H1 (cell line): ENCODE data around the gene MOK. TPM values are rescaled to one million over a fixed set of nuclear protein-coding genes. Genes with fewer than 3 reads are reported as not detected.
A peak's percentile ranks its signal among the peaks of the same experiment; 100 is the strongest.

Experiments
- CTCF ChIA-PET: fragments of 300-600 bp; sonication (Branson Sonifier 250); formaldehyde crosslinking; loops from one replicate; lab custom pipeline; 2021; ENCODE audit not compliant: partially characterized antibody; lab: Charles Lee
- POLR2A ChIA-PET: fragments of 300-600 bp; sonication (Branson Sonifier 250); formaldehyde crosslinking; loops from one replicate; lab custom pipeline; 2021; ENCODE audit warnings: inconsistent platforms; ENCODE audit not compliant: partially characterized antibody; lab: Charles Lee
- DNase-seq, 2 experiments: peaks; one replicate each; pipeline versions ENCODE4 v3.0.0 to v3.0.0-alpha.2; 2010 to 2022; ENCODE audit warnings: low spot score in 2 of 2, low read depth in 1 of 2, mixed read lengths in 1 of 2
- FAIRE-seq: peaks from 2 replicates; lab custom pipeline; 2011; peaks lifted over from hg19 to GRCh38; lab: Jason Lieb, UNC
- H2AFZ ChIP-seq: 2 replicates; pipeline ENCODE4 v1.8.1; 2012; ENCODE audit warnings: low read length, inconsistent platforms
- H2AK5ac ChIP-seq: 2 replicates; pipeline ENCODE4 v1.6.1; 2013; ENCODE audit warnings: low read depth, low read length
- H2BK120ac ChIP-seq: replicated peaks from 2 replicates; pipeline ENCODE3; 2013; ENCODE audit warnings: low read depth, low read length, inconsistent platforms
- H2BK12ac ChIP-seq: 2 replicates; pipeline ENCODE4 v1.6.1; 2013; ENCODE audit warnings: low read depth, low read length
- H2BK15ac ChIP-seq: 2 replicates; pipeline ENCODE4 v1.6.1; 2013; ENCODE audit warnings: low read length
- H2BK20ac ChIP-seq: 2 replicates; pipeline ENCODE4 v1.6.1; 2013; ENCODE audit warnings: low read length
- H2BK5ac ChIP-seq: 2 replicates; pipeline ENCODE4 v1.6.1; 2013; ENCODE audit warnings: low read depth, low read length
- H3K14ac ChIP-seq: 2 replicates; pipeline ENCODE4 v1.6.1; 2013; ENCODE audit warnings: inconsistent platforms; ENCODE audit not compliant: insufficient read length
- H3K18ac ChIP-seq: 2 replicates; pipeline ENCODE4 v1.6.1; 2013; ENCODE audit warnings: low read length; ENCODE audit errors: extremely low read depth
- H3K23ac ChIP-seq: 2 replicates; pipeline ENCODE4 v1.6.1; 2013; ENCODE audit warnings: inconsistent platforms; ENCODE audit not compliant: insufficient read length
- H3K23me2 ChIP-seq: 2 replicates; pipeline ENCODE4 v1.6.1; 2013; ENCODE audit warnings: low read depth, low read length
- H3K27ac ChIP-seq: 2 replicates; pipeline ENCODE4 v1.6.1; 2011; ENCODE audit warnings: low read depth, low read length, inconsistent platforms
- H3K27me3 ChIP-seq, 4 experiments: replicated peaks in 1 of 4; 1 replicate in 1 of 4; 2 replicates in 3 of 4; pipeline versions ENCODE4 v1.6.1 to v1.8.1; 2011 to 2013; ENCODE audit warnings: low read length in 3 of 4, mild to moderate bottlenecking in 3 of 4, inconsistent platforms in 2 of 4, mixed read lengths in 2 of 4, moderate library complexity in 1 of 4; ENCODE audit not compliant: control insufficient read depth in 3 of 4, insufficient read depth in 3 of 4; ENCODE audit errors: extremely low read depth in 1 of 4
- H3K36me3 ChIP-seq, 4 experiments: 2 replicates each; pipeline versions ENCODE4 v1.6.1 to v1.8.1; 2011 to 2013; ENCODE audit warnings: mild to moderate bottlenecking in 4 of 4, low read length in 3 of 4, moderate library complexity in 2 of 4, control low read depth in 1 of 4, inconsistent platforms in 1 of 4; ENCODE audit not compliant: insufficient read depth in 4 of 4, control insufficient read depth in 2 of 4
- H3K4ac ChIP-seq: replicated peaks from 2 replicates; pipeline ENCODE3; 2013; ENCODE audit warnings: low read length, low read depth, mixed read lengths, inconsistent platforms; ENCODE audit not compliant: insufficient read length
- H3K4me1 ChIP-seq, 4 experiments: replicated peaks in 1 of 4; 1 replicate in 1 of 4; 2 replicates in 3 of 4; pipeline versions ENCODE4 v1.6.1 to v1.8.1; 2011 to 2013; ENCODE audit warnings: low read length in 3 of 4, inconsistent platforms in 2 of 4, mixed read lengths in 1 of 4; ENCODE audit not compliant: insufficient read depth in 4 of 4, control insufficient read depth in 3 of 4
- H3K4me2 ChIP-seq, 2 experiments: 2 replicates each; pipeline versions ENCODE4 v1.6.1 to v1.8.1; 2011 to 2013; ENCODE audit warnings: low read depth in 2 of 2, low read length in 2 of 2, control low read depth in 1 of 2, inconsistent platforms in 1 of 2, mild to moderate bottlenecking in 1 of 2; ENCODE audit not compliant: insufficient read depth in 1 of 2
- H3K4me3 ChIP-seq, 4 experiments: fragments of 200-600, 300-600 bp in 1 of 4; sonication (generic), shearing (Covaris generic), sonication (Bioruptor Twin) in 1 of 4; 2 replicates each; pipeline versions ENCODE4 v1.5.1 to v1.8.1; 2011 to 2016; ENCODE audit warnings: low read length in 4 of 4, low read depth in 3 of 4, control low read depth in 2 of 4, inconsistent platforms in 2 of 4, mild to moderate bottlenecking in 2 of 4, mixed read lengths in 1 of 4, moderate library complexity in 1 of 4; ENCODE audit not compliant: insufficient read depth in 2 of 4; ENCODE audit errors: extremely low read depth in 1 of 4
- H3K56ac ChIP-seq: replicated peaks from 2 replicates; pipeline ENCODE3; 2013; ENCODE audit warnings: low read depth, mild to moderate bottlenecking, mixed read lengths, low read length, inconsistent platforms; ENCODE audit not compliant: insufficient read length
- H3K79me1 ChIP-seq: 2 replicates; pipeline ENCODE4 v1.6.1; 2013; ENCODE audit warnings: low read depth, low read length, control low read depth
- H3K79me2 ChIP-seq, 2 experiments: 2 replicates each; pipeline versions ENCODE4 v1.6.1 to v1.8.1; 2012 to 2013; ENCODE audit warnings: low read length in 2 of 2, mild to moderate bottlenecking in 2 of 2, inconsistent platforms in 1 of 2; ENCODE audit not compliant: insufficient read depth in 2 of 2, control insufficient read depth in 1 of 2
- H3K9ac ChIP-seq, 4 experiments: replicated peaks in 1 of 4; 1 replicate in 1 of 4; 2 replicates in 3 of 4; pipeline versions ENCODE4 v1.6.1 to v1.8.1; 2011 to 2013; ENCODE audit warnings: low read depth in 3 of 4, low read length in 3 of 4, control low read depth in 2 of 4, mild to moderate bottlenecking in 2 of 4, moderate library complexity in 2 of 4, inconsistent platforms in 1 of 4; ENCODE audit errors: extremely low read depth in 1 of 4
- H3K9me3 ChIP-seq, 2 experiments: 2 replicates each; pipeline versions ENCODE4 v1.6.1 to v1.8.1; 2012 to 2013; ENCODE audit warnings: mild to moderate bottlenecking in 2 of 2, moderate library complexity in 2 of 2, control low read depth in 1 of 2, inconsistent platforms in 1 of 2, low read depth in 1 of 2, low read length in 1 of 2, mixed read lengths in 1 of 2; ENCODE audit not compliant: insufficient read depth in 2 of 2
- H4K20me1 ChIP-seq, 2 experiments: replicated peaks in 1 of 2; 2 replicates each; pipeline versions ENCODE3 to v1.8.1; 2011 to 2013; ENCODE audit warnings: inconsistent platforms in 2 of 2, low read length in 2 of 2, mild to moderate bottlenecking in 1 of 2; ENCODE audit not compliant: insufficient read depth in 2 of 2, control insufficient read depth in 1 of 2
- H4K5ac ChIP-seq: 2 replicates; pipeline ENCODE4 v1.6.1; 2013; ENCODE audit warnings: low read length, low read depth, mixed read lengths, inconsistent platforms; ENCODE audit not compliant: insufficient read length
- H4K8ac ChIP-seq: 2 replicates; pipeline ENCODE4 v1.8.0; 2013; ENCODE audit warnings: mild to moderate bottlenecking, moderate library complexity, low read length, inconsistent platforms; ENCODE audit not compliant: insufficient read depth; ENCODE audit errors: extremely low read depth
- H4K91ac ChIP-seq: replicated peaks from 2 replicates; pipeline ENCODE3; 2013; ENCODE audit warnings: low read length, mixed read lengths, inconsistent platforms; ENCODE audit not compliant: insufficient read length
- POLR2A ChIP-seq, 2 experiments: IDR thresholded peaks; 1 replicate in 1 of 2; 2 replicates in 1 of 2; pipeline ENCODE4 v1.6.1; 2011; ENCODE audit warnings: low read depth in 2 of 2, low read length in 2 of 2, mild to moderate bottlenecking in 2 of 2; ENCODE audit errors: control extremely low read depth in 1 of 2
- SAP30 ChIP-seq: fragments of 300-600 bp; sonication (generic); IDR thresholded peaks from 2 replicates; pipeline ENCODE4 v1.7.1; 2012; ENCODE audit warnings: low read length, moderate library complexity, mild to moderate bottlenecking, inconsistent platforms; ENCODE audit not compliant: insufficient read depth, insufficient replicate concordance
- ZNF274 ChIP-seq: IDR thresholded peaks from 2 replicates; pipeline ENCODE4 v1.7.0; 2012; ENCODE audit warnings: low read length, borderline replicate concordance; ENCODE audit errors: extremely low read depth
- WGBS, 2 experiments: shearing (Covaris generic) in 1 of 2; methylation state at CpG; one replicate each; pipeline versions ENCODE4 v1.1.6 to v1.1.7; 2013 to 2015; ENCODE audit warnings: low lambda C conversion rate in 2 of 2, mixed read lengths in 2 of 2, inconsistent platforms in 1 of 2, low coverage in 1 of 2, missing lambda C conversion rate in 1 of 2; ENCODE audit not compliant: insufficient replicate concordance in 2 of 2, insufficient coverage in 1 of 2, insufficient read length in 1 of 2; ENCODE audit errors: extremely low coverage in 1 of 2, missing lambda C conversion rate in 1 of 2; 5-methylcytosine and 5-hydroxymethylcytosine counted together
- polyA plus RNA-seq, 7 experiments: library from polyadenylated mRNA; depleted of rRNA in 3 of 7; stranded (reverse) in 5 of 7; unstranded in 2 of 7; fragments of >200 nt in 5 of 7; fragments of 200-250 nt in 2 of 7; gene quantifications; 1 replicate in 5 of 7; 2 replicates in 1 of 7; 4 replicates in 1 of 7; pipeline versions ENCODE4 v1.2.1 to v1.2.3, GENCODE V29; 2011 to 2013; ENCODE audit warnings: missing spikeins in 2 of 7, mixed read lengths in 2 of 7
- total RNA-seq: library from RNA; stranded (reverse); fragmentation: NEBNext Ultra II Directional; extraction: Animal tissue kit (Norgen Biotek cat#: 25700); gene quantifications from 2 replicates; pipeline ENCODE4 v1.2.1, GENCODE V29; 2021

The MOK gene
- total and polyA plus RNA-seq, 2 of the 8 experiments (the other 6 are each of a cell fraction or from before 2014, with no cell fraction given) = 2.1 to 2.5 TPM

GRCh38 chr14:102341566-102341965 lies 36.6 kb upstream of the MOK start:
- H2BK15ac ChIP-seq = no peak overlapping the region
- H4K20me1 ChIP-seq = no peaks in the 10 kb centered on the region
- H3K23me2 ChIP-seq = no peaks in the 10 kb centered on the region
- no peak overlapping the region for H4K91ac ChIP-seq
- ChIA-PET POLR2A (interaction anchor here (1.0 to 1.4 kb wide), 2 partner anchors 8 to 10 kb away, joined by 3 read pairs; no protein-coding TSS in a partner anchor), CTCF (no interaction called here)
- H2AFZ ChIP-seq = no peak overlapping the region
- no peak overlapping the region for H2BK5ac ChIP-seq
- H2BK120ac ChIP-seq = no peak overlapping the region
- no peak overlapping the region for H3K4me2 ChIP-seq
- H3K79me1 ChIP-seq = no peaks in the 10 kb centered on the region
- H3K27ac ChIP-seq = peak overlapping the region; percentile 6; the same call in 1 of the 2 replicates
- no peak overlapping the region for H3K4me3 ChIP-seq
- no peak for FAIRE-seq
- no peak overlapping the region for H2BK12ac ChIP-seq
- H4K8ac ChIP-seq = no peak overlapping the region
- no peak overlapping the region for H3K56ac ChIP-seq
- no peak overlapping the region for H3K23ac ChIP-seq
- H3K36me3 ChIP-seq = peaks cover 0 to 15% (median 4%) of the 10 kb centered on the region in 4 experiments; a peak in 4 of 8 replicates
- WGBS, 2 experiments = 92% methylated on average over 8 of the region's 8 CpGs; no CpG with 5 or more reads in 1 of the 2 experiments
- H2BK20ac ChIP-seq = no peak overlapping the region
- H4K5ac ChIP-seq = no peak overlapping the region
- no peaks in the 10 kb centered on the region for H3K79me2 ChIP-seq
- no peaks in the 10 kb centered on the region; a peak in 1 of 7 replicates for H3K4me1 ChIP-seq
- TF ChIP-seq SAP30 (no peak), POLR2A (IDR thresholded peaks at IDR 0.05; ENCODE audit: control extremely low read depth in 1 of 2, low read depth in 2 of 2, low read length in 2 of 2) (no peak), ZNF274 (no peak)
- H2AK5ac ChIP-seq = no peak overlapping the region
- H3K9me3 ChIP-seq = no peaks in the 10 kb centered on the region
- DNase-seq = no peak
- H3K9ac ChIP-seq = no peak overlapping the region
- no peak overlapping the region for H3K4ac ChIP-seq
- H3K14ac ChIP-seq = no peak overlapping the region
- no peaks in the 10 kb centered on the region for H3K27me3 ChIP-seq
- no peak overlapping the region for H3K18ac ChIP-seq
